Caco-2 (cell line): ENCODE results near the gene C12orf54. TPM values are rescaled to one million over a fixed set of nuclear protein-coding genes. Genes with fewer than 3 reads are reported as not detected.
"Not testable (repeated sequence)": the region's sequence is repeated elsewhere in the genome, so short reads cannot be mapped to it uniquely, and the experiment has no call there.

ENCODE experiments used
- Bru-seq: library from RNA; stranded (reverse); fragments of 400-500 nt; gene quantifications from one replicate; lab custom pipeline; 2021; lab: Mats Ljungman, UMichigan
- BruChase-seq, 2 experiments: library from RNA; stranded (reverse); fragments of 400-500 nt; gene quantifications; one replicate each; lab custom pipeline; 2021; lab: Mats Ljungman, UMichigan
- BruUV-seq: library from RNA; stranded (reverse); fragments of 400-500 nt; replicated peaks from 2 replicates; lab custom pipeline; 2021; lab: Mats Ljungman, UMichigan
- CTCF ChIA-PET: fragments of 300-600 bp; sonication (Branson Sonifier 250); formaldehyde crosslinking; loops from one replicate; lab custom pipeline; 2022; ENCODE audit warnings: antibody characterized with exemption; lab: Charles Lee
- POLR2A ChIA-PET: fragments of 300-600 bp; sonication (Branson Sonifier 250); formaldehyde crosslinking; loops from one replicate; lab custom pipeline; 2022; ENCODE audit warnings: antibody characterized with exemption; lab: Charles Lee
- DNase-seq, 2 experiments: peaks; one replicate each; pipeline versions ENCODE4 v3.0.0 to v3.0.0-alpha.2; 2020 to 2022
- H3K27me3 ChIP-seq: replicated peaks from 2 replicates; pipeline ENCODE4 v1.6.0; 2011; ENCODE audit warnings: low read length; ENCODE audit not compliant: control insufficient read depth, insufficient read depth
- H3K36me3 ChIP-seq: 2 replicates; pipeline ENCODE4 v1.5.1; 2011; ENCODE audit warnings: low read length; ENCODE audit not compliant: control insufficient read depth, insufficient read depth
- H3K4me1 ChIP-seq: fragments of 250-450 bp; sonication (Bioruptor Pico); 2 replicates; pipeline ENCODE4 v1.5.1; 2020; ENCODE audit warnings: mild to moderate bottlenecking
- H3K4me3 ChIP-seq: 2 replicates; pipeline ENCODE4 v1.5.1; 2011; ENCODE audit warnings: low read depth, mild to moderate bottlenecking, control low read depth, low read length
- H3K9me3 ChIP-seq: fragments of 250-450 bp; sonication (Bioruptor Pico); 2 replicates; pipeline ENCODE4 v1.5.1; 2020; ENCODE audit warnings: mild to moderate bottlenecking, moderate library complexity
- H3K27ac Mint-ChIP-seq: one replicate; pipeline ENCODE4 v1.8.0; 2022; ENCODE audit warnings: mixed read lengths; ENCODE audit not compliant: unreplicated experiment
- H3K27me3 Mint-ChIP-seq: one replicate; pipeline ENCODE4 v1.8.0; 2022; ENCODE audit warnings: mixed read lengths; ENCODE audit not compliant: insufficient read depth, unreplicated experiment
- H3K36me3 Mint-ChIP-seq: one replicate; pipeline ENCODE4 v1.8.0; 2022; ENCODE audit warnings: mild to moderate bottlenecking, mixed read lengths; ENCODE audit not compliant: insufficient read depth, unreplicated experiment
- H3K4me1 Mint-ChIP-seq: one replicate; pipeline ENCODE4 v1.8.0; 2022; ENCODE audit warnings: low read depth, mixed read lengths; ENCODE audit not compliant: unreplicated experiment
- H3K4me3 Mint-ChIP-seq: one replicate; pipeline ENCODE4 v1.8.0; 2022; ENCODE audit warnings: mild to moderate bottlenecking, moderate library complexity, mixed read lengths; ENCODE audit not compliant: unreplicated experiment
- H3K9me3 Mint-ChIP-seq: one replicate; pipeline ENCODE4 v1.8.0; 2022; ENCODE audit warnings: mixed read lengths; ENCODE audit not compliant: unreplicated experiment
- intact Hi-C: fragments of 100-400 bp; cut with micrococcal nuclease; formaldehyde crosslinking; loops from one replicate; pipeline ENCODE4 v1.10.0; 2022; ENCODE audit not compliant: unreplicated experiment
- long read RNA-seq: library from polyadenylated mRNA; stranded (forward); transcript quantifications from one replicate; pipeline ENCODE4 v2.0.0, GENCODE V29; 2022
- total RNA-seq: library from RNA; stranded (reverse); gene quantifications from 2 replicates; pipeline ENCODE4 v1.2.3, GENCODE V29; 2022
- TF ChIP-seq, protein P1 (sequence below), 2 experiments: fragments of 200-600 bp in 1 of 2; IDR thresholded peaks; 1 replicate in 1 of 2; 2 replicates in 1 of 2; pipeline versions ENCODE4 v1.5.1 to v1.8.0; 2011 to 2022; ENCODE audit warnings: antibody characterized with exemption in 1 of 2, control low read depth in 1 of 2, inconsistent platforms in 1 of 2, low read depth in 1 of 2, low read length in 1 of 2, mild to moderate bottlenecking in 1 of 2, moderate library complexity in 1 of 2; ENCODE audit not compliant: insufficient read depth in 1 of 2, severe bottlenecking in 1 of 2, unreplicated experiment in 1 of 2

The C12orf54 gene
- total RNA-seq: not detected in 2 replicates
- Bru-seq, nascent RNA: not detected
- percentile 6 among the genes with signal in this experiment for BruChase-seq, experiment 1, labeled RNA remaining after a 2-hour chase
- BruChase-seq, experiment 2, labeled RNA remaining after a 6-hour chase: percentile 10 among the genes with signal in this experiment
- long read RNA-seq: 0 reads

- H3K27ac Mint-ChIP-seq: no peak within 1 kb of the TSS
- no peaks in the 10 kb centered on the region for H3K4me1 ChIP-seq
- H3K27me3 ChIP-seq: no peaks in the 10 kb centered on the region
- no peaks in the 10 kb centered on the region for H3K4me1 Mint-ChIP-seq
- intact Hi-C loops: no loop called here
- no peak within 1 kb of the TSS for H3K4me3 Mint-ChIP-seq
- no peak for DNase-seq
- H3K27me3 Mint-ChIP-seq: peaks cover 10% of the 10 kb centered on the region
- TF ChIP-seq, protein P1, sequence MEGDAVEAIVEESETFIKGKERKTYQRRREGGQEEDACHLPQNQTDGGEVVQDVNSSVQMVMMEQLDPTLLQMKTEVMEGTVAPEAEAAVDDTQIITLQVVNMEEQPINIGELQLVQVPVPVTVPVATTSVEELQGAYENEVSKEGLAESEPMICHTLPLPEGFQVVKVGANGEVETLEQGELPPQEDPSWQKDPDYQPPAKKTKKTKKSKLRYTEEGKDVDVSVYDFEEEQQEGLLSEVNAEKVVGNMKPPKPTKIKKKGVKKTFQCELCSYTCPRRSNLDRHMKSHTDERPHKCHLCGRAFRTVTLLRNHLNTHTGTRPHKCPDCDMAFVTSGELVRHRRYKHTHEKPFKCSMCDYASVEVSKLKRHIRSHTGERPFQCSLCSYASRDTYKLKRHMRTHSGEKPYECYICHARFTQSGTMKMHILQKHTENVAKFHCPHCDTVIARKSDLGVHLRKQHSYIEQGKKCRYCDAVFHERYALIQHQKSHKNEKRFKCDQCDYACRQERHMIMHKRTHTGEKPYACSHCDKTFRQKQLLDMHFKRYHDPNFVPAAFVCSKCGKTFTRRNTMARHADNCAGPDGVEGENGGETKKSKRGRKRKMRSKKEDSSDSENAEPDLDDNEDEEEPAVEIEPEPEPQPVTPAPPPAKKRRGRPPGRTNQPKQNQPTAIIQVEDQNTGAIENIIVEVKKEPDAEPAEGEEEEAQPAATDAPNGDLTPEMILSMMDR (IDR thresholded peaks at IDR 0.05; ENCODE audit: insufficient read depth in 1 of 2, low read depth in 1 of 2, low read length in 1 of 2, severe bottlenecking in 1 of 2, unreplicated experiment in 1 of 2): no peak
- H3K36me3 Mint-ChIP-seq: no peaks in the 10 kb centered on the region
- POLR2A ChIA-PET: no interaction called here
- no TSS peak for BruUV-seq
- no peaks in the 10 kb centered on the region for H3K9me3 ChIP-seq
- no peaks in the 10 kb centered on the region for H3K36me3 ChIP-seq
- no peaks in the 10 kb centered on the region for H3K9me3 Mint-ChIP-seq
- CTCF ChIA-PET: no interaction called here
- H3K4me3 ChIP-seq: no peak within 1 kb of the TSS
These were observed at the start of gene C12orf54 for GRCh38 chr12:48482198-48482597. C12orf54 (plus strand) TSS chr12:48482498; CDS start chr12:48483297, 799 bp downstream.

DNA sequence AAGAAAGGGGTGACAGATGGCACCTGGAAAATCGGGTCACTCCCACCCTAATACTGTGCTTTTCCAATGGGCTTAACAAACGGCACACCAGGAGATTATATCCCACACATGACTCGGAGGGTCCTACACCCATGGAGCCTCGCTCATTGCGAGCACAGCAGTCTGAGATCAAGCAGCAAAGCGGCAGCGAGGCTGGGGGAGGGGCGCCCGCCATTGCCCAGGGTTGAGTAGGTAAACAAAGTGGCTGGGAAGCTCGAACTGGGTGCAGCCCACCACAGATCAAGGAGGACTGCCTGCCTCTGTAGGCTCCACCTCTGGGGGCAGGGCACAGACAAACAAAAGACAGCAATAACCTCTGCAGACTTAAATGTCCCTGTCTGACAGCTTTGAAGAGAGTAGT, 48.3 kb upstream of the C12orf54 start:
- POLR2A ChIA-PET, H3K27me3 ChIP-seq, intact Hi-C loops, H3K9me3 ChIP-seq, BruUV-seq, H3K36me3 Mint-ChIP-seq, CTCF ChIA-PET, H3K4me1 Mint-ChIP-seq, H3K27me3 Mint-ChIP-seq, H3K4me3 Mint-ChIP-seq, H3K4me3 ChIP-seq, H3K27ac Mint-ChIP-seq, H3K36me3 ChIP-seq, DNase-seq, H3K4me1 ChIP-seq: not testable (repeated sequence)
- peaks cover 36% of the 10 kb centered on the region for H3K9me3 Mint-ChIP-seq

DNA sequence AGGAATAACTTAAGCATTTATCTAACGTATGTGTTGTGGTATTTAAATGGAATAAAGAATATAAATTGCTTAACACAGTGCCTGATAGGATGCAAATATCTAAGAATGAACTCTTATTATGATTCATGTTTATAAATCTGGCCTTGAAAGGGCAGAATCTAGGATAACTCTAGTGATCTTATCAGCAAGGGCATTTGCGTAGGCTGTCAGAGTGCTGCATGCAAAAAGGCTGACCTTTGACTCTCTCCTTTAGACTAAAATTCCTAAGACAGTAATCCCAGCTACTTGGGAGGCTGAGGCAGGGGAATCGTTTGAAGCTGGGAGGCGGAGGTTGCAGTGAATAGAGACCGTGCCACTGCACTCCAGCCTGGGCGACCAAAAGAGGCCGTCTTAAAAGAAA, 41.2 kb upstream of the C12orf54 start:
- Mint-ChIP-seq H3K9me3 (peaks cover 12% of the 10 kb centered on the region), H3K27ac (peak overlapping the region; percentile 69), H3K4me3 (peak overlapping the region; percentile 49), H3K27me3 (peaks cover 4% of the 10 kb centered on the region), H3K4me1 (peaks cover 27% of the 10 kb centered on the region), H3K36me3 (no peaks in the 10 kb centered on the region)
- ChIA-PET POLR2A (no interaction called here), CTCF (no interaction called here)
- H3K9me3 ChIP-seq: no peaks in the 10 kb centered on the region
- DNase-seq: peak in 1 of 2 experiments; percentile 19
- TF ChIP-seq, protein P1 (IDR thresholded peaks at IDR 0.05; ENCODE audit: insufficient read depth in 1 of 2, low read depth in 1 of 2, low read length in 1 of 2, severe bottlenecking in 1 of 2, unreplicated experiment in 1 of 2): no peak
- H3K4me1 ChIP-seq: peaks cover 21% of the 10 kb centered on the region
- intact Hi-C loops: loop anchor here (10.0 kb wide), 1 partner anchor 46 kb away; no protein-coding TSS in a partner anchor
- BruUV-seq: no TSS peak
- no peaks in the 10 kb centered on the region for H3K27me3 ChIP-seq
- H3K4me3 ChIP-seq: no peak overlapping the region
- H3K36me3 ChIP-seq: no peaks in the 10 kb centered on the region
